PC-9 (cell line): ENCODE measurements around the gene INPPL1. TPM values are rescaled to one million over a fixed set of nuclear protein-coding genes. Genes with fewer than 3 reads are reported as not detected.

Experiments
- BruUV-seq: library from RNA; stranded (reverse); fragments of 400-500 nt; replicated peaks from 2 replicates; lab custom pipeline; 2021; lab: Mats Ljungman, UMichigan
- CTCF ChIA-PET: fragments of 300-600 bp; sonication (Branson Sonifier 250); formaldehyde crosslinking; loops from one replicate; lab custom pipeline; 2022; ENCODE audit warnings: antibody characterized with exemption; lab: Charles Lee
- POLR2A ChIA-PET: fragments of 300-600 bp; sonication (Branson Sonifier 250); formaldehyde crosslinking; loops from one replicate; lab custom pipeline; 2022; ENCODE audit warnings: antibody characterized with exemption; ENCODE audit not compliant: unreplicated experiment; lab: Charles Lee
- DNase-seq, 2 experiments: peaks; one replicate each; pipeline versions ENCODE4 v3.0.0 to v3.0.0-alpha.2; 2015 to 2022; ENCODE audit warnings: mixed read lengths in 1 of 2
- H2AFZ ChIP-seq: fragments of 200-600 bp; sonication (generic); 2 replicates; pipeline ENCODE4 v1.8.1; 2017; ENCODE audit warnings: antibody characterized with exemption
- H3F3A ChIP-seq: fragments of 200-600 bp; sonication (generic); 2 replicates; pipeline ENCODE4 v1.8.1; 2017; ENCODE audit warnings: antibody characterized with exemption, mild to moderate bottlenecking, low read depth; ENCODE audit not compliant: insufficient read depth
- H3K27ac ChIP-seq: fragments of 200-600 bp; sonication (generic); 2 replicates; pipeline ENCODE4 v1.6.1; 2016; ENCODE audit warnings: mixed run types
- H3K27me3 ChIP-seq: fragments of 200-600 bp; sonication (generic); 2 replicates; pipeline ENCODE4 v1.6.1; 2016; ENCODE audit warnings: low read depth, mixed run types; ENCODE audit not compliant: insufficient read depth
- H3K36me3 ChIP-seq: fragments of 200-600 bp; sonication (generic); 2 replicates; pipeline ENCODE4 v1.6.1; 2016; ENCODE audit warnings: low read depth, mixed run types
- H3K4me1 ChIP-seq: fragments of 200-600 bp; sonication (generic); replicated peaks from 2 replicates; pipeline ENCODE4 v1.6.1; 2016; ENCODE audit warnings: mixed run types; ENCODE audit not compliant: insufficient read depth
- H3K4me2 ChIP-seq: fragments of 200-600 bp; sonication (generic); 2 replicates; pipeline ENCODE4 v1.6.1; 2017; ENCODE audit warnings: mixed run types
- H3K4me3 ChIP-seq: fragments of 200-600 bp; sonication (generic); 2 replicates; pipeline ENCODE4 v1.6.1; 2016; ENCODE audit warnings: mixed run types
- H3K79me2 ChIP-seq: fragments of 200-600 bp; sonication (generic); 2 replicates; pipeline ENCODE4 v1.6.1; 2017; ENCODE audit warnings: low read depth, mixed run types
- H3K9me2 ChIP-seq: fragments of 200-600 bp; sonication (generic); 2 replicates; pipeline ENCODE4 v1.8.1; 2017; ENCODE audit warnings: mild to moderate bottlenecking; ENCODE audit not compliant: insufficient read depth
- H3K9me3 ChIP-seq: fragments of 200-600 bp; sonication (generic); 2 replicates; pipeline ENCODE4 v1.8.1; 2016; ENCODE audit warnings: low read depth; ENCODE audit not compliant: insufficient read depth
- H4K20me1 ChIP-seq: fragments of 200-600 bp; sonication (generic); 2 replicates; pipeline ENCODE4 v1.8.1; 2017; ENCODE audit not compliant: insufficient read depth
- CTCF ChIP-seq: fragments of 200-600 bp; sonication (generic); conservative IDR thresholded peaks from 2 replicates; pipeline ENCODE4 v1.6.1; 2017; ENCODE audit warnings: mixed run types, antibody characterized with exemption, mild to moderate bottlenecking, moderate library complexity
- EZH2 ChIP-seq: fragments of 200-600 bp; sonication (generic); IDR thresholded peaks from 2 replicates; pipeline ENCODE4 v1.8.0; 2017; ENCODE audit warnings: antibody characterized with exemption, low read depth
- intact Hi-C: fragments of 100-400 bp; cut with micrococcal nuclease; formaldehyde crosslinking; loops from one replicate; pipeline ENCODE4 v1.10.0; 2022; ENCODE audit not compliant: unreplicated experiment
- total RNA-seq: library from RNA; stranded (reverse); gene quantifications from 2 replicates; pipeline ENCODE4 v1.2.3, GENCODE V29; 2021

The INPPL1 gene
- total RNA-seq, 1 experiment from 2014 or later: 199 TPM

GRCh38 chr11:72239849-72240460, 15.4 kb downstream of the INPPL1 start:
- intact Hi-C loops: no loop called here
- TF ChIP-seq EZH2 (no peak), CTCF (no peak)
- ChIA-PET CTCF (no interaction called here), POLR2A (interaction anchor here (0.8 kb wide), 1 partner anchor 16 kb away, joined by 3 read pairs; no protein-coding TSS in a partner anchor)
- H3K9me3 ChIP-seq: no peaks in the 10 kb centered on the region
- no peak overlapping the region for H3K27ac ChIP-seq
- H3K36me3 ChIP-seq: 0 out of 2 replicates have a peak, but pooled peaks cover 4% of the 10 kb centered on the region
- H3F3A ChIP-seq: peaks cover 27% of the 10 kb centered on the region
- no TSS peak for BruUV-seq
- no peaks in the 10 kb centered on the region for H3K79me2 ChIP-seq
- H2AFZ ChIP-seq: no peak overlapping the region
- H3K4me3 ChIP-seq: no peak overlapping the region
- peaks cover 7% of the 10 kb centered on the region; the same call in 1 of the 2 replicates for H3K27me3 ChIP-seq
- H3K9me2 ChIP-seq: no peaks in the 10 kb centered on the region
- no peak overlapping the region for H3K4me2 ChIP-seq
- DNase-seq: peak in 1 of 2 experiments; percentile 56
- H4K20me1 ChIP-seq: peaks cover 11% of the 10 kb centered on the region; the same call in 1 of the 2 replicates
- no peaks in the 10 kb centered on the region for H3K4me1 ChIP-seq

GRCh38 chr11:72240461-72241290, 16.1 kb downstream of the INPPL1 start:
- Histone ChIP-seq H2AFZ (no peak overlapping the region), H3F3A (peaks cover 27% of the 10 kb centered on the region), H3K4me1 (no peaks in the 10 kb centered on the region), H3K36me3 (0 out of 2 replicates have a peak, but pooled peaks cover 4% of the 10 kb centered on the region), H3K9me3 (no peaks in the 10 kb centered on the region), H3K79me2 (no peaks in the 10 kb centered on the region), H3K27ac (no peak overlapping the region), H4K20me1 (peaks cover 11% of the 10 kb centered on the region; the same call in 1 of the 2 replicates), H3K27me3 (peaks cover 15% of the 10 kb centered on the region; the same call in 1 of the 2 replicates), H3K4me2 (no peak overlapping the region), H3K4me3 (no peak overlapping the region), H3K9me2 (no peaks in the 10 kb centered on the region)
- intact Hi-C loops: no loop called here
- TF ChIP-seq CTCF: no peak
- no peak for TF ChIP-seq EZH2
- CTCF ChIA-PET: no interaction called here
- no peak for DNase-seq
- POLR2A ChIA-PET: interaction anchor here (0.6 to 0.8 kb wide), 2 partner anchors 17 to 734 kb away, joined by 3 to 4 read pairs; no protein-coding TSS in a partner anchor
- BruUV-seq: TSS peak; percentile 22

DNA sequence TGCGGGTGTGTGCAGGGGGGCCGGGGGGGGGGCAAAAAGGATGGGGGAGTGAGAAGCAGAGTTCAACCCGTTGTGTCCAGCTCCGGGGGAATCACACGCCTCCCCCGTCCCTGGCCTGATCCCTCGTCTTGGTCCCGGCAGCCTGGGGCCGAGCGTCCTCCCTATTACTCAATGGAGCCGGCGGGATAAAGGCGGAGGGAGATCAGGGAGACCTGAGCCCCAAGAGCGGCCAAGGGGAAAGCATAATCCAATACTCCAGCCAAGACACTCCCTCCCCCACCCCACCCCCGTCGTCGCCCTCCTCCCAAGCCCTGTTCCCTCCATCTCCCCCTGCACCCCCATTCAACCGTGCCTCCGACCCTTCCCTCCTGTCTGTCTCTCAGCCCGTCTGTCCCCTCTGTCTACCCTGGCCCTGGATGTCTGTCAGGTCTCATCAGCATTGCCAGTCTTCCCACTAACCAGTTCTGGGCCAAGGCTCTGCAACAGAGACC, 16.8 kb downstream of the INPPL1 start:
- no peaks in the 10 kb centered on the region for H3K9me3 ChIP-seq
- POLR2A ChIA-PET: interaction anchor here (0.6 kb wide), 1 partner anchor 734 kb away, joined by 4 read pairs; no protein-coding TSS in a partner anchor
- H3F3A ChIP-seq: peaks cover 23% of the 10 kb centered on the region
- BruUV-seq: no TSS peak
- no peak overlapping the region for H3K4me3 ChIP-seq
- H2AFZ ChIP-seq: no peak overlapping the region
- no peak overlapping the region for H3K27ac ChIP-seq
- H3K36me3 ChIP-seq: 0 out of 2 replicates have a peak, but pooled peaks cover 4% of the 10 kb centered on the region
- DNase-seq: no peak
- H3K4me2 ChIP-seq: no peak overlapping the region
- H3K79me2 ChIP-seq: no peaks in the 10 kb centered on the region
- TF ChIP-seq EZH2: no peak
- TF ChIP-seq CTCF: no peak
- H3K9me2 ChIP-seq: no peaks in the 10 kb centered on the region
- H4K20me1 ChIP-seq: peaks cover 11% of the 10 kb centered on the region; the same call in 1 of the 2 replicates
- no peaks in the 10 kb centered on the region for H3K4me1 ChIP-seq
- peaks cover 20% of the 10 kb centered on the region; the same call in 1 of the 2 replicates for H3K27me3 ChIP-seq
- intact Hi-C loops: no loop called here
- CTCF ChIA-PET: no interaction called here
